Activated T-helper 2 cell treated with anti-CD3 and anti-CD28 coated beads, Interferon-gamma antibody, Interleukin-2, Interleukin-4, amounts not matched to agents 10 μg/mL and 5 μg/mL and 100 μg/mL, durations not matched to agents 14 hours and 24 hours and 36 hours (primary cell): ENCODE data around the gene CABP1. TPM values are rescaled to one million over a fixed set of nuclear protein-coding genes. Genes with fewer than 3 reads are reported as not detected.

Experiments used
- DNase-seq: peaks from one replicate; pipeline ENCODE4 v3.0.0; 2021; ENCODE audit warnings: low spot score
- H3K27ac Mint-ChIP-seq: one replicate; pipeline ENCODE4 v1.8.0; 2021; ENCODE audit warnings: mixed read lengths
- H3K27me3 Mint-ChIP-seq: one replicate; pipeline ENCODE4 v1.8.0; 2021; ENCODE audit warnings: low read depth, mixed read lengths
- H3K36me3 Mint-ChIP-seq: one replicate; pipeline ENCODE4 v1.8.0; 2021; ENCODE audit warnings: low read depth, mixed read lengths
- H3K4me1 Mint-ChIP-seq: one replicate; pipeline ENCODE4 v1.8.0; 2021; ENCODE audit warnings: low read depth, mixed read lengths
- H3K4me3 Mint-ChIP-seq: one replicate; pipeline ENCODE4 v1.8.0; 2021; ENCODE audit warnings: low read depth, mild to moderate bottlenecking, moderate library complexity, mixed read lengths
- H3K9me3 Mint-ChIP-seq: one replicate; pipeline ENCODE4 v1.8.0; 2021; ENCODE audit warnings: mixed read lengths
- intact Hi-C: fragments of 100-400 bp; cut with micrococcal nuclease; formaldehyde crosslinking; loops from one replicate; pipeline ENCODE4 v1.15.1; 2023
- total RNA-seq: library from RNA; stranded (reverse); gene quantifications from 2 replicates; pipeline ENCODE4 v1.2.3, GENCODE V29; 2022

The CABP1 gene
- total RNA-seq, 1 donor from 2014 or later: 0.27 TPM

DNA sequence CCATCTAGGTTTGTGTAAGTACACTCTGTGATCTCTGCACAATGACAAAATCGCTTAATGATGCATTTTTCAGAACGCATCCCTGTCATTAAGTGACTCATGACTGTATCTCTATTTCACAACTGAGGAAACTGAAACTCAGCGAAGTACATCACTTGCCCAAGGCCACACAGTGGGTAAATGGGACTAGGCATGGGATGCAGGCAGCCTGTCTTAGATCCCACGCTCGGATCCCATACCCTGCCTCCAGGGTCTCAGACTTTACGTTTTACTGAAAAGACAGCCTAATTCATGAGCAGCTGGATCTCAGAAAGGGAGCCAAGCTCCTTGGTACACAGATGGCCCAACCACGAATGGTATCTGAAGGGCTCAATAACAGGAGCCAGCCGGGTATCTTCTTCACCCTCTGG is 44.1 kb downstream of the CABP1 start:
- intact Hi-C loops: no loop called here
- Mint-ChIP-seq H3K27ac (peak overlapping the region; percentile 60), H3K36me3 (peaks cover 3% of the 10 kb centered on the region), H3K27me3 (no peaks in the 10 kb centered on the region), H3K9me3 (no peaks in the 10 kb centered on the region), H3K4me1 (peaks cover 34% of the 10 kb centered on the region), H3K4me3 (peak overlapping the region; percentile 37)
- no peak for DNase-seq

DNA sequence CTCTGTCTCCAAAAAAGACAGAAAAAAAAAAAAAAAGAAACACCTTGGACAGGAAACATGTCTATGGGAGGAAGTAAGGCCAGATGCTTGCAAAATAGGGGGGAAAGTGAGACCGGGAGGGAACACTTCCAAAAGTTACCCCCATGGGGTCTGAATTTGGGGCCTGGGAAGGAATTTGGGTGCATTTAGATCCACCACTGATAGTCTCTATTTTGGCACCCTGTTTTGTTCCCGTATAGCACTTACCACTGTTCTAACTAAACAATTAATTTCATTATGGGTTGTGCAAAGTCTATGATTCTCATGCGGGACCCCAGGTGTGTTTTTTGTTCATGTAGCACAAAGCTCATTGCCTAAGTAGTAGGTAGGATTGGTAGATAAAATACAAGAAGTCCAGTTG is 45.1 kb downstream of the CABP1 start:
- H3K9me3 Mint-ChIP-seq: no peaks in the 10 kb centered on the region
- DNase-seq: no peak
- H3K4me3 Mint-ChIP-seq: peak overlapping the region; percentile 87
- H3K27ac Mint-ChIP-seq: peak overlapping the region; percentile 62
- H3K36me3 Mint-ChIP-seq: peaks cover 7% of the 10 kb centered on the region
- intact Hi-C loops: loop anchor here (5.0 kb wide), 2 partner anchors 42 to 1018 kb away; partner anchors contain the start of genes ACADS and PRKAB1
- peaks cover 39% of the 10 kb centered on the region for H3K4me1 Mint-ChIP-seq
- no peaks in the 10 kb centered on the region for H3K27me3 Mint-ChIP-seq

DNA sequence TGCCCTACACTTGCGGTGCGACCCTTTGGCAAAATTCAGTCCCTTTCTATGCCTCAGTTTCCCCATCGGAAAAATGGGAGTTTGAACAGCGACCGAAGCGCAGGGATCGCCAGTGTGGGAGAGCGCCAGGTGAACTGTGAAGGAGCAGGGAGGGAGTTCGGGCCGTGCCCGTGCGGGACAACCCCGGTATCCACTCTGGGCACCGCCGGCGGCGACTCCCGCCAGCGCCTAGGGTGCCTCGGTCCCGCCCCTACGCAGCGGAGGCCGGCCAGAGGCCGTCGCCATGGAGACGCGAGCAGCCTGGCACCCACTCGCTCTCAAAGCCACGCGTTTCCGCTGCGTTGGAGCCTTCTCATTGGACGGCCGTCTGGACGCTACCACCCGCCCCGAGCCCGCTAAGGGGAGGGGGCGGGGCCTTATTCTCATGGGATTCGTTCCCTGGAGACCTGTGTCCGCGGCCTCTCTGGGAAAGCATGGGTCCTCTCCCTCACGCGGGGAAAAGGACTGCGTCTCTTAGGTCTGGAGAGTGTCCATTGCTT is 45.8 kb downstream of the CABP1 start:
- Mint-ChIP-seq H3K4me1 (peaks cover 42% of the 10 kb centered on the region), H3K4me3 (peak overlapping the region; percentile 87), H3K27me3 (no peaks in the 10 kb centered on the region)

DNA sequence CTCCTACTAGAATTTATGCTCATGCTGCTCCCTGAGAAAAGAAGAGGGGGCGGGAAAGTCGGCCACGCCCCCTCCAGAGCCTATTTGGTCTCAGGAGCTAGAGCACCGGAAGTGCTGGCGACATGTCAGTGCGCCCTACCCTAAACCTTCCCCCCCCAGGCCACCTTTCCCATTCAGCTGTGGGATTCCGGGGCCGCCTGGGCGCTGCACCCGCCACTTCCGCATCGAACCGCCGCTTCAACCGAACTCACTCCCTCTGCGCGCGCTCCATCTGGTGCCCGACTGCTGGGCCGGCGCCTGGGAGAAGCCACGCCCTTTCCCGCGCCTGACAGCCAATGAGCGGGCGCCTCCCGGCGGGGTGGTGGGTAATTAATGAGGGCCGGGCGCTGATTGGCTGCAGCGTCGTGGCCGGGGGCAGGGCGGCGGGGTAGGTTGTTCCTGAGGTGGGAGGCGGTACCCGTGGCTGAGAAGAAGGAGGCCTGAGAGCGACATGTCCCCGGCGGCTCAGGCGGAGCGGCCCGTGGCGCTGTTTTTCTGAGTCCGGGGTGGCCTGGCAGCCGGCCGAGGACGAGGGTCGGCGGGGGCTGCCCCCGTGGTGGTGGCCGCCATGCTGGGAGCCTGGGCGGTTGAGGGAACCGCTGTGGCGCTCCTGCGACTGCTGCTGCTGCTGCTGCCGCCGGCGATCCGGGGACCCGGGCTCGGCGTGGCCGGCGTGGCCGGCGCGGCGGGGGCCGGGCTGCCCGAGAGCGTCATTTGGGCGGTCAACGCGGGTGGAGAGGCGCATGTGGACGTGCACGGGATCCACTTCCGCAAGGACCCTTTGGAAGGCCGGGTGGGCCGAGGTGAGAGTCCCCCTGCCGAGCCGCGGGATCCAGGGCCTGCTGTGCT is 46.5 kb downstream of the CABP1 start, which contains the start of gene MLEC:
TSS of gene MLEC (plus strand) at position 460 of the 888 bp plus-strand sequence. CDS start at position 608, 148 bp downstream.
- Mint-ChIP-seq H3K4me1 (peaks cover 48% of the 10 kb centered on the region), H3K27me3 (no peaks in the 10 kb centered on the region), H3K4me3 (peak within 1 kb of the TSS; percentile 89), H3K36me3 (peaks cover 14% of the 10 kb centered on the region), H3K9me3 (no peaks in the 10 kb centered on the region), H3K27ac (peak within 1 kb of the TSS; percentile 90)
- peak; percentile 100 for DNase-seq
- intact Hi-C loops: loop anchor here (1.0 to 5.0 kb wide), 7 partner anchors 24 to 1020 kb away; partner anchors contain the start of genes ACADS, POP5, PRKAB1 and SRSF9

More for the DNA sequence above, 45.8 kb downstream of the CABP1 start:
- intact Hi-C loops: loop anchor here (1.0 to 5.0 kb wide), 7 partner anchors 25 to 1019 kb away; partner anchors contain the start of genes ACADS, POP5, PRKAB1 and SRSF9
- Mint-ChIP-seq H3K27ac (peak overlapping the region; percentile 90), H3K9me3 (no peaks in the 10 kb centered on the region), H3K36me3 (peaks cover 10% of the 10 kb centered on the region)
- DNase-seq: peak; percentile 97

DNA sequence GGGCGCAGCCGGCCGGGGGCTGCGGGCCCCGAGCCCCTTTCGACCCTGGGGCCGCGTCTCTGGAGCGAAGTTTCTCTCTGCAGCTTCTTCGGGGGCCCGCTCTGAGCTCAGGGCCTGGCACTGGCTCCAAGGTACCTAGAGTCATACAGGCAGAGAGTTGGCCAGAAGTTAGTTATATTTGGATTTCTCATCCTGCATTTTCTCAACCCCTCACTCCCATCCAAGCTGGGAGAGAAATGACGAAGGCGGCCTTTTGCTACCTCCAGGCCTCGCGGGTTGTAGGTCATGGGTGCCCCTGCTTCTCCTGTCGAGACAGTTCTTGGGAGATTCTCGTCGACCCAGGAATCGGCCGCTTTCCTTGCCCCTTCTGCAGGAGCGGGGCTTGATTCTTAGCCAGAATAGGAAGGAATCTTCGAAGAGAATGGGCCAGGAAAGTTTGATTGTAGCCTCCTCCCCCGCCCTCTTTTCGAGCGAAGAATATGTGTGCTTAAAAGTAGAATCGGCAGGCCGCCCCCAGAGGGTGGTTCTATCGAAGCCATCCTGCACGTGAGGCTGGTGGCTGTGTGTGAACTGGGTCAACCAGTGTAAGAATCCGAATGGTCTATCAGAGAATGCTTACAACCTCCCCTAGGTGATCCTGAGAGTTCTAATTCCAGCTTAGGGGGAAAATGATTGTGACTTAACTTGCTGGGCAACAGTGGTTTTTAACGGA is 47.3 kb downstream of the CABP1 start:
- H3K4me1 Mint-ChIP-seq: peaks cover 56% of the 10 kb centered on the region
- H3K36me3 Mint-ChIP-seq: peaks cover 22% of the 10 kb centered on the region
- DNase-seq: no peak
- peak overlapping the region; percentile 89 for H3K4me3 Mint-ChIP-seq
- H3K27ac Mint-ChIP-seq: peak overlapping the region; percentile 74
- intact Hi-C loops: loop anchor here (2.0 to 5.0 kb wide), 6 partner anchors 23 to 1020 kb away; partner anchors contain the start of genes ACADS, POP5, PRKAB1 and SRSF9
- no peaks in the 10 kb centered on the region for H3K9me3 Mint-ChIP-seq
- no peaks in the 10 kb centered on the region for H3K27me3 Mint-ChIP-seq

DNA sequence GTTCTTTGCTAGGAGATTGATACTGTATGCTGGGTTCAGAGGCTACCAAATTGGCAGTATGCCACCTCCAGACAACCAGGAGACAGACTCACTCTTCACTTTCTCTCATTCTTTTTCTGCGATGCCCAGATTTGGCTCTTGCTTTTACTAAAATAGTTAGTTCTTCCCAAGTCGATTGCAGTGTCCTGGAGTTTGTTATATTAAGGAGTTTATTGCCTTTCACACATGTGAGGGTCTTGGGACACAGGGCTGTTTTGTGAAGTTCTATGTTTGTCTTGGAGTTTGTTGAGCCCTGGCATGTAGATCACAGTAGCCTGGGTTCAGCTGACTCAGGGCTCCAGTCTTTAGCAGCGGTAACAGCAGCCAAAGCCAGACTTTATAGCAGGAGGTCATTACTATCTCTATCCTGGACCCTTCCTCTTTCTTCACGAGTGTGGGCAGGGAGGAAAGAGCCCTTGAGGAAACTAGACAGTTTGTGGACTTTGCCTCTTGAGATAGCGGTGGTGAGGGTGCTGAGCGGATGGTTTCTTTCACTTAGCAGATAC is 48.2 kb downstream of the CABP1 start:
- peak overlapping the region; percentile 39 for H3K27ac Mint-ChIP-seq
- intact Hi-C loops: loop anchor here (5.0 kb wide), 2 partner anchors 39 to 1021 kb away; partner anchors contain the start of genes ACADS and PRKAB1
- no peaks in the 10 kb centered on the region for H3K27me3 Mint-ChIP-seq
- no peaks in the 10 kb centered on the region for H3K9me3 Mint-ChIP-seq
- H3K36me3 Mint-ChIP-seq: peaks cover 31% of the 10 kb centered on the region
- H3K4me1 Mint-ChIP-seq: peaks cover 62% of the 10 kb centered on the region
- no peak for DNase-seq
- peak overlapping the region; percentile 89 for H3K4me3 Mint-ChIP-seq

DNA sequence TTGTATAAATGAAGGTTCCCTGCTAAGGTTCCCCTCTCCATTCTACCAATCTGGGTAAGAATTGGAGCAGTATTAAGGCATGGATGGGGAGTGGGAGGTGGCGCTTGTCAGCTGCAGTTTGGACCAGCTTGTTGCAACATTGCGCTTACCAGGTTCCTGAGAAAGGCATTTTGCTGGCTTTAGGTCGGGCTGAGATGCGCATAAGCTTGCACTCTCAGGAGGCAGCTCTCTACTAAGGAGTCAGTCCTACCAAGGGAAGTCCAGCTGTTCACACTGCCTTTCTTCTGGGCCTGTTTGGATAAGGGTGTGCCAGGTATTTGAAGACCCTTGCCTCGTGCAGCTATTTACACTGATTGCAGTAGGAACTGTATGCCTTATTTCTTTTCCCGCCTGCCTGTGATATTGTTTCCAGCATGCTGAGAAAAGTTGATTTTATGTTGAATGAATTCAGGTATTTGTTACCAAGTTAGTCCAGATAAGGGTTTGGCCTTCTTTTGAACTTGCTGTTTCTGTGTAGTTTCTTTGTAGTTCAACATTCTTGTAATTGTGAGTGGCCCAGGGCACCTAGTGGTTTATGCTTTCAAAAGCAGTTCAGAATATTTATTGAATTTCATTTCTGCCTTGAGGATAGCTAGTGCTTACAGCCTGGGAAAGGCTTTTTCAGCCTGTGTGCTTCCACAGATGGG is 49.1 kb downstream of the CABP1 start:
- Mint-ChIP-seq H3K27ac (no peak overlapping the region), H3K9me3 (no peaks in the 10 kb centered on the region), H3K4me1 (peaks cover 57% of the 10 kb centered on the region), H3K36me3 (peaks cover 41% of the 10 kb centered on the region), H3K4me3 (peak overlapping the region; percentile 89), H3K27me3 (no peaks in the 10 kb centered on the region)
- DNase-seq: no peak
- intact Hi-C loops: loop anchor here (5.0 kb wide), 2 partner anchors 38 to 1022 kb away; partner anchors contain the start of genes ACADS and PRKAB1

DNA sequence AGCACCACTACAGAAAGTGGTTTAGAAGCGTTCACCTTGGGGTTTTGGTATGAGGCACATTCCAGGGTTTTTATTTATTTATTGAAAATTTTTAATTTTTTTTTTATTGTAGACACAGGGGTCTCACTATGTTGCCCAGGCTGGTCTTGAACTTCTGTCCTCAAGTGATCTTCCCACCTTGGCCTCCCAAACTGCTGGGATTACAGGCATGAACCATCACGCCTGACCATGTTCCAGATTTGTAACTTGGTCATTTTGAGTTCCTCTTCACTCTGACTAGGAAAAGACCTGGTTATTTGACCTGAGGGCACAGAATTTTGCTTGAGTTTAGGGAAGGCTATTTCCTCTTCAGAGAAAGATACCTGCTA is 49.6 kb downstream of the CABP1 start:
- no peak overlapping the region for H3K4me3 Mint-ChIP-seq
- intact Hi-C loops: no loop called here
- H3K4me1 Mint-ChIP-seq: peaks cover 52% of the 10 kb centered on the region
- no peaks in the 10 kb centered on the region for H3K27me3 Mint-ChIP-seq
- H3K9me3 Mint-ChIP-seq: no peaks in the 10 kb centered on the region
- no peak for DNase-seq
- H3K27ac Mint-ChIP-seq: no peak overlapping the region
- peaks cover 46% of the 10 kb centered on the region for H3K36me3 Mint-ChIP-seq

DNA sequence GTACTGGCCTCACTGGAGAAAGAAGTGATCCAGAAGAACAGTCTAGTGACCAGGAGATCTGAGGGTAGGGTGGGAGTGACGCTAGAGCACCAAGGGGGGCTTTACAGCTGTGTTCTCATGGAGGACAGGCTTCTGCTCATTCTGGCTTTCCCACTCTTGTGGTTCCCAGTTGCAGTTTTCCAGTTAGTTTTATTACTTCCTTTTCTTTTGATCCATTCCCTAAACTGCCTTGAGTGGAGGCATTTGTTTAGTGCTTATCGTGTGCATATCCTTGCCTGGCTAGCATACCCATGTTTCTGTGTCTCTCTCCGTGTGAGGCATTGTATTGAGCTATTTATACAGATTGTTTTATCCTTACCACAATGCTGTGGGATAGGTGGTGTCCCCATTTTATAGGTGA is 50.6 kb downstream of the CABP1 start:
- no peak for DNase-seq
- no peaks in the 10 kb centered on the region for H3K9me3 Mint-ChIP-seq
- intact Hi-C loops: no loop called here
- no peaks in the 10 kb centered on the region for H3K27me3 Mint-ChIP-seq
- H3K27ac Mint-ChIP-seq: no peak overlapping the region
- H3K36me3 Mint-ChIP-seq: peaks cover 54% of the 10 kb centered on the region
- peaks cover 47% of the 10 kb centered on the region for H3K4me1 Mint-ChIP-seq
- no peak overlapping the region for H3K4me3 Mint-ChIP-seq

DNA sequence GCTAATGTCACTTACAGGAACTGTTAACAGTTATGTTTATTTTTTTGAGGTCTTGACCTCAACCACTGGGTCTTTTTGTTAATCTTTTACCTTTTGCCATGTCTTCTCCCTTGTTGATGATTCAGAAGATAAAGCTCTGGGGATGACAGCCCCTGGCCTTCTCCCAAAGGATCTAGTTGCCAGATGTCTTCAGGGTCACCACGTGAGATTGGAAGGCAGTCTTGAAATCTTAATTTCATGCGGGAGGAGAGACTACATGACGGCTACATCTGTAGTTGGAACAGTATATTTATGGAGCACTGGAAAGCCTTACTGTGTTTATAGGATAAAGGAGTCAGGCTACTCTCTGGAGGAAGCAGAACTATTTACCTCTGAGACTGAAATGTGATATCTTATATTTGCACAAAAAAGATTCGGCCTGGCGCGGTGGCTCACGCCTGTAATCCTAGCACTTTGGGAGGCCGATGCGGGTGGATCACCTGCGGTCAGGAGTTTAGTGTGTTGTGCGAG is 52.2 kb downstream of the CABP1 start:
- no peaks in the 10 kb centered on the region for H3K9me3 Mint-ChIP-seq
- peaks cover 47% of the 10 kb centered on the region for H3K4me1 Mint-ChIP-seq
- intact Hi-C loops: no loop called here
- H3K4me3 Mint-ChIP-seq: peak overlapping the region; percentile 19
- H3K36me3 Mint-ChIP-seq: peaks cover 70% of the 10 kb centered on the region
- no peaks in the 10 kb centered on the region for H3K27me3 Mint-ChIP-seq
- DNase-seq: no peak
- H3K27ac Mint-ChIP-seq: peak overlapping the region; percentile 93

DNA sequence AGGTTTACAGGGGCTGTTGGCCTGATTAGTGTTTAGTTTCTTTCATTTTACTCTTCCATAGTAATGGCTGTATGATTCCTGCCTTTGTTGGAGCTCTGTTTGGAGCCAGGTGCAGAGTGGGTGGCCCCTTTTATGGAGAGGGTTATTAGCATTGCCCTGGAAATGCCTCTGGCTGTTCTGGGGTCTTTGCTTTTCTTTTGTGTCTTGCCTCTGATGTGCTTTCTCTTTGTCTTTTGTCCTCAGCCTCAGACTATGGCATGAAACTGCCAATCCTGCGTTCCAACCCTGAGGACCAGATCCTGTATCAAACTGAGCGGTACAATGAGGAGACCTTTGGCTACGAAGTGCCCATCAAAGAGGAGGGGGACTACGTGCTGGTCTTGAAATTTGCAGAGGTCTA is 53.4 kb downstream of the CABP1 start:
- Mint-ChIP-seq H3K27ac (peak overlapping the region; percentile 4), H3K36me3 (peaks cover 78% of the 10 kb centered on the region), H3K4me1 (peaks cover 37% of the 10 kb centered on the region), H3K9me3 (no peaks in the 10 kb centered on the region), H3K27me3 (no peaks in the 10 kb centered on the region), H3K4me3 (no peak overlapping the region)
- no peak for DNase-seq
- intact Hi-C loops: no loop called here
